Measurements from ENCODE around the gene CD68. TPM values are rescaled to one million over a fixed set of nuclear protein-coding genes. Genes with fewer than 3 reads are reported as not detected.

Gene CD68
- total RNA-seq, 1 experiment from 2014 or later = 30.2 TPM

GRCh38 chr17:7577327-7578199 lies 1.9 kb upstream of the CD68 start:
- H2AFZ ChIP-seq (ENCODE audit: low read length) = no peak overlapping the region
- no peaks in the 10 kb centered on the region for H3K9me3 ChIP-seq (ENCODE audit: low read length)
- peaks cover 51% of the 10 kb centered on the region for H4K20me1 ChIP-seq (ENCODE audit: low read length)
- ATAC-seq (no peak), DNase-seq (no peak)
- H3F3A ChIP-seq (ENCODE audit: low read length, unreplicated experiment) = peaks cover 37% of the 10 kb centered on the region
- intact Hi-C loops (cut with micrococcal nuclease) = loop anchor here (5.0 kb wide), 1 partner anchor 110 kb away; the partner anchor contains the start of genes TP53 and WRAP53
- ChIA-PET CTCF (no interaction called here), POLR2A (ENCODE audit: unreplicated experiment) (interaction anchor here (0.5 kb wide), 1 partner anchor 38 kb away, joined by 8 read pairs; no protein-coding TSS in a partner anchor)
- H3K9me2 ChIP-seq (replicated peaks; ENCODE audit: low read length) = no peaks in the 10 kb centered on the region
- TF ChIP-seq, protein P1, sequence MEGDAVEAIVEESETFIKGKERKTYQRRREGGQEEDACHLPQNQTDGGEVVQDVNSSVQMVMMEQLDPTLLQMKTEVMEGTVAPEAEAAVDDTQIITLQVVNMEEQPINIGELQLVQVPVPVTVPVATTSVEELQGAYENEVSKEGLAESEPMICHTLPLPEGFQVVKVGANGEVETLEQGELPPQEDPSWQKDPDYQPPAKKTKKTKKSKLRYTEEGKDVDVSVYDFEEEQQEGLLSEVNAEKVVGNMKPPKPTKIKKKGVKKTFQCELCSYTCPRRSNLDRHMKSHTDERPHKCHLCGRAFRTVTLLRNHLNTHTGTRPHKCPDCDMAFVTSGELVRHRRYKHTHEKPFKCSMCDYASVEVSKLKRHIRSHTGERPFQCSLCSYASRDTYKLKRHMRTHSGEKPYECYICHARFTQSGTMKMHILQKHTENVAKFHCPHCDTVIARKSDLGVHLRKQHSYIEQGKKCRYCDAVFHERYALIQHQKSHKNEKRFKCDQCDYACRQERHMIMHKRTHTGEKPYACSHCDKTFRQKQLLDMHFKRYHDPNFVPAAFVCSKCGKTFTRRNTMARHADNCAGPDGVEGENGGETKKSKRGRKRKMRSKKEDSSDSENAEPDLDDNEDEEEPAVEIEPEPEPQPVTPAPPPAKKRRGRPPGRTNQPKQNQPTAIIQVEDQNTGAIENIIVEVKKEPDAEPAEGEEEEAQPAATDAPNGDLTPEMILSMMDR (conservative IDR thresholded peaks at IDR 0.05; ENCODE audit: low read depth, low read length) = no peak
- TF ChIP-seq EZH2phosphoT487 (IDR thresholded peaks at IDR 0.05; ENCODE audit: borderline replicate concordance, low read length) (no peak), EZH2 (IDR thresholded peaks at IDR 0.05; ENCODE audit: low read length, unreplicated experiment) (no peak)
- H3K4me2 ChIP-seq (ENCODE audit: low read length) = no peak overlapping the region
- H3K4me1 ChIP-seq (ENCODE audit: insufficient read depth, low read length) = peaks cover 52% of the 10 kb centered on the region
- no peaks in the 10 kb centered on the region for H3K27me3 ChIP-seq (ENCODE audit: low read length)
- no peak overlapping the region for H3K9ac ChIP-seq (ENCODE audit: low read length)
- no peak overlapping the region for H3K4me3 ChIP-seq (ENCODE audit: low read length)
- H3K79me2 ChIP-seq (ENCODE audit: low read length) = peaks cover 62% of the 10 kb centered on the region
- BruUV-seq (replicated peaks) = no TSS peak
- H3K36me3 ChIP-seq (ENCODE audit: low read depth, low read length) = peaks cover 53% of the 10 kb centered on the region
- H3K27ac ChIP-seq (ENCODE audit: low read length) = no peak overlapping the region

DNA sequence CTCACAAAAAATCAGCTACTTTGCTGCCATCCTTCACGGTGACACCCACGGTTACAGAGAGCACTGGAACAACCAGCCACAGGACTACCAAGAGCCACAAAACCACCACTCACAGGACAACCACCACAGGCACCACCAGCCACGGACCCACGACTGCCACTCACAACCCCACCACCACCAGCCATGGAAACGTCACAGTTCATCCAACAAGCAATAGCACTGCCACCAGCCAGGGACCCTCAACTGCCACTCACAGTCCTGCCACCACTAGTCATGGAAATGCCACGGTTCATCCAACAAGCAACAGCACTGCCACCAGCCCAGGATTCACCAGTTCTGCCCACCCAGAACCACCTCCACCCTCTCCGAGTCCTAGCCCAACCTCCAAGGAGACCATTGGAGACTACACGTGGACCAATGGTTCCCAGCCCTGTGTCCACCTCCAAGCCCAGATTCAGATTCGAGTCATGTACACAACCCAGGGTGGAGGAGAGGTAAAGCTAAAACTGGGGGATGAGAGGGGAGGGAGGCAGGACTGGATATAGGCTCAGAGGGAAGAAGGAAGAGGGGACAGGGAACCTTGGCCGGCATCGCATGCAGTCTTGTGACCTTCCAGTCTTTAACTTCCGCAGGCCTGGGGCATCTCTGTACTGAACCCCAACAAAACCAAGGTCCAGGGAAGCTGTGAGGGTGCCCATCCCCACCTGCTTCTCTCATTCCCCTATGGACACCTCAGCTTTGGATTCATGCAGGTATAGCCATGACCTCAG lies 581 bp downstream of the CD68 start:
- H3K9ac ChIP-seq (ENCODE audit: low read length) = peak overlapping the region; percentile 35
- ChIA-PET POLR2A (ENCODE audit: unreplicated experiment) (no interaction called here), CTCF (interaction anchor here (1.3 kb wide), 1 partner anchor 107 kb away, joined by 4 read pairs; the partner anchor contains the start of gene TP53)
- no peaks in the 10 kb centered on the region for H3K9me3 ChIP-seq (ENCODE audit: low read length)
- H3K79me2 ChIP-seq (ENCODE audit: low read length) = peaks cover 55% of the 10 kb centered on the region
- BruUV-seq (replicated peaks) = no TSS peak
- H3K27me3 ChIP-seq (ENCODE audit: low read length) = no peaks in the 10 kb centered on the region
- H2AFZ ChIP-seq (ENCODE audit: low read length) = no peak overlapping the region
- H3K27ac ChIP-seq (ENCODE audit: low read length) = peak overlapping the region; percentile 83
- TF ChIP-seq EZH2phosphoT487 (IDR thresholded peaks at IDR 0.05; ENCODE audit: borderline replicate concordance, low read length) (no peak), EZH2 (IDR thresholded peaks at IDR 0.05; ENCODE audit: low read length, unreplicated experiment) (no peak)
- TF ChIP-seq, protein P1 (conservative IDR thresholded peaks at IDR 0.05; ENCODE audit: low read depth, low read length) = no peak
- H3K4me1 ChIP-seq (ENCODE audit: insufficient read depth, low read length) = peaks cover 57% of the 10 kb centered on the region
- peak overlapping the region; percentile 26 for H3K4me2 ChIP-seq (ENCODE audit: low read length)
- no peak; the same call in 1 of the 2 replicates for ATAC-seq
- DNase-seq = no peak
- intact Hi-C loops (cut with micrococcal nuclease) = loop anchor here (5.0 kb wide), 1 partner anchor 107 kb away; the partner anchor contains the start of genes TP53 and WRAP53
- H4K20me1 ChIP-seq (ENCODE audit: low read length) = peaks cover 30% of the 10 kb centered on the region
- peaks cover 31% of the 10 kb centered on the region for H3F3A ChIP-seq (ENCODE audit: low read length, unreplicated experiment)
- H3K36me3 ChIP-seq (ENCODE audit: low read depth, low read length) = peaks cover 30% of the 10 kb centered on the region
- 0 out of 2 replicates have a peak overlapping the region, but pooled peaks have one; percentile 1 for H3K4me3 ChIP-seq (ENCODE audit: low read length)
- H3K9me2 ChIP-seq (replicated peaks; ENCODE audit: low read length) = no peaks in the 10 kb centered on the region
